Endothelial cell of umbilical vein (primary cell): ENCODE measurements around the gene ARHGDIB. TPM values are rescaled to one million over a fixed set of nuclear protein-coding genes. Genes with fewer than 3 reads are reported as not detected.

ENCODE experiments used
- BruUV-seq: library from RNA; stranded (reverse); fragments of 400-500 nt; replicated peaks from 2 replicates; lab custom pipeline; 2021; lab: Mats Ljungman, UMichigan
- CTCF ChIA-PET: fragments of 300-600, 350-600 bp; sonication (Branson Sonifier 250); formaldehyde crosslinking; loops from one replicate; lab custom pipeline; 2021; ENCODE audit warnings: antibody characterized with exemption, inconsistent platforms; lab: Charles Lee
- POLR2A ChIA-PET: fragments of 300-600, 350-600 bp; sonication (Branson Sonifier 250); formaldehyde crosslinking; loops from one replicate; lab custom pipeline; 2021; ENCODE audit warnings: antibody characterized with exemption, inconsistent platforms; lab: Charles Lee
- DNase-seq: peaks from one replicate; pipeline ENCODE4 v3.0.0-alpha.2; 2011; ENCODE audit warnings: low read depth, low spot score
- FAIRE-seq: peaks from 2 replicates; lab custom pipeline; 2011; peaks lifted over from hg19 to GRCh38; lab: Jason Lieb, UNC
- H2AFZ ChIP-seq: 2 replicates; pipeline ENCODE4 v1.6.0; 2012; ENCODE audit warnings: low read depth, low read length, control low read depth, inconsistent platforms
- H3K27ac ChIP-seq: 2 replicates; pipeline ENCODE4 v1.5.1; 2011; ENCODE audit warnings: low read depth, mild to moderate bottlenecking, control low read depth, low read length, moderate library complexity; ENCODE audit not compliant: insufficient read depth
- H3K27me3 ChIP-seq, 2 experiments: 2 replicates each; pipeline versions ENCODE4 v1.6.0 to v1.6.1; 2011; ENCODE audit warnings: low read length in 2 of 2, mixed read lengths in 1 of 2; ENCODE audit not compliant: control insufficient read depth in 2 of 2, insufficient read depth in 2 of 2
- H3K36me3 ChIP-seq, 2 experiments: 2 replicates in 1 of 2; 3 replicates in 1 of 2; pipeline ENCODE4 v1.5.1; 2011; ENCODE audit warnings: low read length in 2 of 2, mild to moderate bottlenecking in 1 of 2, moderate library complexity in 1 of 2; ENCODE audit not compliant: control insufficient read depth in 2 of 2, insufficient read depth in 2 of 2; ENCODE audit errors: extremely low read depth in 1 of 2
- H3K4me1 ChIP-seq: 3 replicates; pipeline ENCODE4 v1.5.1; 2011; ENCODE audit warnings: mild to moderate bottlenecking, low read length; ENCODE audit not compliant: control insufficient read depth, insufficient read depth; ENCODE audit errors: extremely low read depth
- H3K4me2 ChIP-seq: 2 replicates; pipeline ENCODE4 v1.6.1; 2011; ENCODE audit warnings: low read length, control low read depth, mixed read lengths; ENCODE audit not compliant: insufficient read depth
- H3K4me3 ChIP-seq, 3 experiments: fragments of 200-600 bp in 1 of 3; sonication (generic), shearing (Covaris generic) in 1 of 3; replicated peaks in 1 of 3; 2 replicates each; pipeline ENCODE4 v1.5.1; 2011 to 2016; ENCODE audit warnings: control low read depth in 3 of 3, low read length in 3 of 3, mild to moderate bottlenecking in 2 of 3, inconsistent platforms in 1 of 3, low read depth in 1 of 3, moderate library complexity in 1 of 3; ENCODE audit not compliant: insufficient read depth in 1 of 3
- H3K79me2 ChIP-seq: 2 replicates; pipeline ENCODE4 v1.6.0; 2012; ENCODE audit warnings: low read length, inconsistent platforms; ENCODE audit not compliant: control insufficient read depth, insufficient read depth
- H3K9ac ChIP-seq: replicated peaks from 2 replicates; pipeline ENCODE3; 2011; ENCODE audit warnings: low read length, control low read depth; ENCODE audit not compliant: insufficient read depth; ENCODE audit errors: extremely low read depth
- H3K9me1 ChIP-seq: replicated peaks from 3 replicates; pipeline ENCODE4 v1.6.0; 2011; ENCODE audit warnings: mild to moderate bottlenecking, low read length; ENCODE audit not compliant: control insufficient read depth, insufficient read depth; ENCODE audit errors: extremely low read depth
- H3K9me3 ChIP-seq: replicated peaks from 2 replicates; pipeline ENCODE4 v1.5.1; 2012; ENCODE audit warnings: low read length, inconsistent platforms; ENCODE audit not compliant: control insufficient read depth, insufficient read depth
- H4K20me1 ChIP-seq: replicated peaks from 2 replicates; pipeline ENCODE3; 2011; ENCODE audit warnings: mild to moderate bottlenecking, low read length; ENCODE audit not compliant: control insufficient read depth, insufficient read depth; ENCODE audit errors: extremely low read depth
- CTCF ChIP-seq, 2 donors: IDR thresholded peaks; 1 replicate in 1 of 2; 2 replicates in 1 of 2; pipeline ENCODE4 v1.5.1; 2011; ENCODE audit warnings: low read length in 2 of 2, mild to moderate bottlenecking in 2 of 2, moderate library complexity in 2 of 2, control low read depth in 1 of 2, inconsistent platforms in 1 of 2, low read depth in 1 of 2; ENCODE audit not compliant: insufficient read depth in 1 of 2; ENCODE audit errors: extremely low read depth in 1 of 2
- EZH2 ChIP-seq: IDR thresholded peaks from 2 replicates; pipeline ENCODE4 v1.6.1; 2012; ENCODE audit warnings: borderline replicate concordance, low read depth, mild to moderate bottlenecking, moderate library complexity, low read length, inconsistent platforms; ENCODE audit not compliant: severe bottlenecking
- FOS ChIP-seq: IDR thresholded peaks from 2 replicates; pipeline ENCODE4 v1.6.1; 2011; ENCODE audit warnings: mild to moderate bottlenecking, low read length, moderate library complexity, borderline replicate concordance; ENCODE audit not compliant: insufficient read depth
- GATA2 ChIP-seq: IDR thresholded peaks from 2 replicates; pipeline ENCODE4 v1.7.0; 2011; ENCODE audit warnings: low read depth, mild to moderate bottlenecking, moderate library complexity, mixed read lengths, low read length; ENCODE audit not compliant: insufficient read length, insufficient read depth
- JUN ChIP-seq: IDR thresholded peaks from 2 replicates; pipeline ENCODE4 v1.6.1; 2011; ENCODE audit warnings: borderline replicate concordance, low read depth; ENCODE audit not compliant: insufficient read length, insufficient read depth
- MAX ChIP-seq: IDR thresholded peaks from 2 replicates; pipeline ENCODE4 v1.6.1; 2011; ENCODE audit not compliant: insufficient read depth, insufficient read length
- MYC ChIP-seq: IDR thresholded peaks from one replicate; pipeline ENCODE4 v1.6.1; 2011; ENCODE audit warnings: mild to moderate bottlenecking, low read depth, low read length
- POLR2A ChIP-seq: IDR thresholded peaks from 2 replicates; pipeline ENCODE4 v1.6.1; 2012; ENCODE audit warnings: low read depth, mild to moderate bottlenecking, control low read depth, low read length
- POLR2AphosphoS5 ChIP-seq: IDR thresholded peaks from 2 replicates; pipeline ENCODE4 v1.6.1; 2012; ENCODE audit warnings: low read depth, mild to moderate bottlenecking, control low read depth, low read length, moderate library complexity; ENCODE audit not compliant: insufficient read depth
- dilution Hi-C: fragments of 300-500 bp; cut with MboI; formaldehyde crosslinking; loops from one replicate; pipeline ENCODE4 v1.15.0; 2019; ENCODE audit warnings: low sequenced_read_pairs; ENCODE audit not compliant: extremely low pct_ligation_motif_present
- intact Hi-C: fragments of 100-400 bp; cut with micrococcal nuclease; formaldehyde crosslinking; loops from one replicate; pipeline ENCODE4 v1.10.0; 2022
- polyA plus RNA-seq, 4 experiments: library from polyadenylated mRNA; depleted of rRNA in 3 of 4; stranded (reverse) in 3 of 4; unstranded in 1 of 4; fragments of >200 nt; gene quantifications; 2 replicates each; pipeline versions ENCODE4 v1.2.1 to v1.2.3, GENCODE V29; 2011 to 2012; ENCODE audit warnings: missing spikeins in 1 of 4
- total RNA-seq: library from RNA; stranded (reverse); gene quantifications from 2 replicates; pipeline ENCODE4 v1.2.3, GENCODE V29; 2021

ARHGDIB gene
- total and polyA plus RNA-seq, 2 donors (not counting 3 experiments of a cell fraction or from before 2014, with no cell fraction given) = 483 to 1,200 TPM

- FAIRE-seq = no peak
- POLR2A ChIA-PET = no interaction called here
- peak overlapping the region; percentile 75 for H3K9ac ChIP-seq
- dilution Hi-C loops (loop anchor here (10.0 kb wide), 1 partner anchor 116 kb away; no protein-coding TSS in a partner anchor), intact Hi-C loops (loop anchor here (10.0 kb wide), 1 partner anchor 696 kb away; no protein-coding TSS in a partner anchor)
- TF ChIP-seq FOS = peak; percentile 35
- no peak for TF ChIP-seq EZH2
- no peaks in the 10 kb centered on the region for H4K20me1 ChIP-seq
- no peaks in the 10 kb centered on the region for H3K9me1 ChIP-seq
- no peak overlapping the region for H3K4me3 ChIP-seq
- peaks cover 74% of the 10 kb centered on the region for H3K79me2 ChIP-seq
- no peaks in the 10 kb centered on the region for H3K27me3 ChIP-seq
- CTCF ChIA-PET = no interaction called here
- peak overlapping the region; percentile 56 for H3K4me2 ChIP-seq
- H2AFZ ChIP-seq = no peak overlapping the region
- H3K4me1 ChIP-seq = peaks cover 85% of the 10 kb centered on the region
- peak overlapping the region; percentile 94 for H3K27ac ChIP-seq
- H3K36me3 ChIP-seq = peaks cover 13 to 25% of the 10 kb centered on the region in 2 experiments
- BruUV-seq = no TSS peak
- H3K9me3 ChIP-seq = no peaks in the 10 kb centered on the region
- no peak for DNase-seq
Observed at GRCh38 chr12:14950982-14951746, 10.2 kb downstream of the ARHGDIB start.

GRCh38 chr12:14950421-14950820, 11.0 kb downstream of the ARHGDIB start:
- H3K4me1 ChIP-seq = peaks cover 82% of the 10 kb centered on the region
- intact Hi-C loops (loop anchor here (10.0 kb wide), 1 partner anchor 696 kb away; no protein-coding TSS in a partner anchor), dilution Hi-C loops (loop anchor here (10.0 kb wide), 1 partner anchor 116 kb away; no protein-coding TSS in a partner anchor)
- no peak overlapping the region for H3K9ac ChIP-seq
- H3K9me1 ChIP-seq = no peaks in the 10 kb centered on the region
- DNase-seq (no peak), FAIRE-seq (no peak)
- no peaks in the 10 kb centered on the region for H4K20me1 ChIP-seq
- peaks cover 13 to 32% of the 10 kb centered on the region in 2 experiments for H3K36me3 ChIP-seq
- H3K4me2 ChIP-seq = no peak overlapping the region
- peak overlapping the region; percentile 94 for H3K27ac ChIP-seq
- H3K27me3 ChIP-seq = no peaks in the 10 kb centered on the region
- no TSS peak for BruUV-seq
- POLR2A ChIA-PET = no interaction called here
- no peak overlapping the region for H2AFZ ChIP-seq
- no peak overlapping the region for H3K4me3 ChIP-seq
- H3K9me3 ChIP-seq = no peaks in the 10 kb centered on the region
- CTCF ChIA-PET = no interaction called here
- H3K79me2 ChIP-seq = peaks cover 70% of the 10 kb centered on the region
- TF ChIP-seq FOS (no peak), POLR2AphosphoS5 (no peak), MYC (no peak), CTCF (IDR thresholded peaks at IDR 0.05; ENCODE audit: extremely low read depth in 1 of 2, insufficient read depth in 1 of 2, low read depth in 1 of 2, low read length in 2 of 2) (no peak), JUN (no peak), POLR2A (no peak), MAX (no peak), GATA2 (no peak), EZH2 (no peak)
